Natural killer cell (primary cell): Measurements from ENCODE around the gene GALNT2. TPM values are rescaled to one million over a fixed set of nuclear protein-coding genes. Genes with fewer than 3 reads are reported as not detected.

Experiments used
- ATAC-seq, 3 donors: fragments of 150-1000 bp in 2 of 3; fragments of 200-7000 bp in 1 of 3; cut with Tn5 transposase; 1 replicate in 1 of 3; 2 replicates in 2 of 3; pipeline ENCODE4 v1.10.0; 2021; ENCODE audit warnings: mild to moderate bottlenecking in 2 of 3, moderate library complexity in 2 of 3
- DNase-seq, 2 donors: peaks; one replicate each; pipeline versions ENCODE4 v3.0.0 to v3.0.0-alpha.2; 2013 to 2021; ENCODE audit warnings: mixed read lengths in 1 of 2
- H3K27ac ChIP-seq: one replicate; pipeline ENCODE4 v1.5.1; 2013; ENCODE audit warnings: mild to moderate bottlenecking, low read length
- H3K27me3 ChIP-seq: one replicate; pipeline ENCODE4 v1.6.1; 2013; ENCODE audit warnings: low read length; ENCODE audit not compliant: control insufficient read depth, insufficient read depth
- H3K36me3 ChIP-seq: one replicate; pipeline ENCODE4 v1.6.1; 2013; ENCODE audit warnings: low read length; ENCODE audit not compliant: control insufficient read depth, insufficient read depth
- H3K4me1 ChIP-seq: one replicate; pipeline ENCODE4 v1.6.1; 2013; ENCODE audit warnings: low read length; ENCODE audit not compliant: control insufficient read depth, insufficient read depth
- H3K4me3 ChIP-seq: one replicate; pipeline ENCODE4 v1.5.1; 2013; ENCODE audit warnings: low read length
- H3K9me3 ChIP-seq: one replicate; pipeline ENCODE4 v1.6.1; 2013; ENCODE audit warnings: low read length; ENCODE audit not compliant: control insufficient read depth, insufficient read depth
- H3K27ac Mint-ChIP-seq, 2 donors: one replicate each; pipeline ENCODE4 v1.8.0; 2022; ENCODE audit warnings: mild to moderate bottlenecking in 2 of 2, mixed read lengths in 2 of 2, moderate library complexity in 1 of 2
- H3K27me3 Mint-ChIP-seq, 2 donors: one replicate each; pipeline ENCODE4 v1.8.0; 2022; ENCODE audit warnings: low read depth in 2 of 2, mixed read lengths in 2 of 2
- H3K36me3 Mint-ChIP-seq: one replicate; pipeline ENCODE4 v1.8.0; 2022; ENCODE audit warnings: mixed read lengths
- H3K4me1 Mint-ChIP-seq, 2 donors: one replicate each; pipeline ENCODE4 v1.8.0; 2022; ENCODE audit warnings: mixed read lengths in 2 of 2
- H3K4me3 Mint-ChIP-seq: one replicate; pipeline ENCODE4 v1.8.0; 2022; ENCODE audit warnings: mild to moderate bottlenecking, moderate library complexity, mixed read lengths
- H3K9me3 Mint-ChIP-seq, 2 donors: one replicate each; pipeline ENCODE4 v1.8.0; 2022; ENCODE audit warnings: mixed read lengths in 2 of 2
- CTCF ChIP-seq: fragments of 200-600 bp; IDR thresholded peaks from one replicate; pipeline ENCODE4 v1.8.0; 2022; ENCODE audit warnings: antibody characterized with exemption
- WGBS: methylation state at CpG from one replicate; pipeline ENCODE4 v1.1.7; 2013; ENCODE audit warnings: missing lambda C conversion rate; ENCODE audit not compliant: insufficient coverage; 5-methylcytosine and 5-hydroxymethylcytosine counted together
- intact Hi-C: fragments of 100-400 bp; cut with micrococcal nuclease; formaldehyde crosslinking; loops from one replicate; pipeline ENCODE4 v1.14.2; 2022
- total RNA-seq, 4 donors: library from RNA; stranded (reverse); fragments of 120-200 nt in 1 of 4; gene quantifications; one replicate each; pipeline versions ENCODE4 v1.2.3 to v1.2.4, GENCODE V29; 2013 to 2022

Gene GALNT2
- total RNA-seq, 3 donors from 2014 or later (not counting 1 experiment from before 2014, with no cell fraction given): 31.2 to 53.6 (median 47.3) TPM

DNA sequence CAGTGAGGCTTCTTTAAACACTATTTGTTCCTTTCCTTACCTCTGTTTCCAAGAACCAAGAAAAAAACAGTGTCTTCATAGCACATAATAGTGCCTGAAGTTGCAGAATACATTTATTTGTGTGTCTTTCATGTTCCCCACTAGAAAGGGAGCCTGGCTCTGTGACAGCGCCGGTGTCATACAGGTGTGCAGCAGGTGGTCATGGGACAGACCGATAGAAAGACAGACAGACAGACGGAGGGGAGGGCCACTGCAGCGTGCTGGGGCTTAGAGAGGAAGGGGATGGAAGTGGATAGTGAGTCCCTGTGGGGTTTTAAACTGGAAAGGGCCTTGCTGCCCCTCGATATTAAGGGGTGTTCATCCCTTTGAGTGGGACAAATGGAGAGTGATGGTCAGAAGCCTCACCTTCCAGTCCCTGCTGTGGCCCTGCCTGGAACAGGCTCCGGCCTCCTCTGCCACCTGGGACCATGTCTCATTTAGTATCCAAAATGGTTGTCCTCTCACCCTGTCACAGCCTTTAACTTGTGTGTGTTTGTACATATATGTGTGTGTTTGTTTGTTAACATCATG is 206.2 kb downstream of the GALNT2 start:
- WGBS: 84% methylated on average over 6 of the region's 7 CpGs
- Histone ChIP-seq H3K9me3 (no peaks in the 10 kb centered on the region), H3K4me3 (no peak overlapping the region), H3K36me3 (peaks cover 10% of the 10 kb centered on the region), H3K27me3 (no peaks in the 10 kb centered on the region), H3K4me1 (peaks cover 21% of the 10 kb centered on the region), H3K27ac (no peak overlapping the region)
- Mint-ChIP-seq H3K9me3 (no peaks in the 10 kb centered on the region), H3K27ac (peak overlapping the region; percentile 65), H3K4me3 (no peak overlapping the region), H3K27me3 (no peaks in the 10 kb centered on the region), H3K36me3 (no peaks in the 10 kb centered on the region), H3K4me1 (peaks cover 31 to 35% of the 10 kb centered on the region in 2 donors)
- DNase-seq: no peak
- TF ChIP-seq CTCF: no peak
- intact Hi-C loops: no loop called here
- ATAC-seq: no peak

DNA sequence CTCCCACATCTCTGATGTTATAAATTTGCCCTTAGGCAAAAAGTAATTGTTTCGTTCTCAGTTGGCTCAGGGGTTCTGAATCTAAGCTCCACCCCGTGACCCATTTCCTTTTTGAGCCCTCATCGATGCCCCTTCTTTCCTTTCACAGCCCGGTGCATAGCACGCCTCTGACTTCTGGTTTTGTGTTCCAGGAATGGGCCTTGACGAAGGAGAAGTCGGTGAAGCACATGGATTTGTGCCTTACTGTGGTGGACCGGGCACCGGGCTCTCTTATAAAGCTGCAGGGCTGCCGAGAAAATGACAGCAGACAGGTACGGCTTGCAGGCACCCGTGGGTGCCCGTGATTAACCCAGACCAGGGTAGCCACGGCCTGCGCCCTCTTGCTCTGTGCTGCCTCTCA is 207.2 kb downstream of the GALNT2 start:
- intact Hi-C loops: no loop called here
- H3K4me1 ChIP-seq: peaks cover 21% of the 10 kb centered on the region
- no peak for DNase-seq

DNA sequence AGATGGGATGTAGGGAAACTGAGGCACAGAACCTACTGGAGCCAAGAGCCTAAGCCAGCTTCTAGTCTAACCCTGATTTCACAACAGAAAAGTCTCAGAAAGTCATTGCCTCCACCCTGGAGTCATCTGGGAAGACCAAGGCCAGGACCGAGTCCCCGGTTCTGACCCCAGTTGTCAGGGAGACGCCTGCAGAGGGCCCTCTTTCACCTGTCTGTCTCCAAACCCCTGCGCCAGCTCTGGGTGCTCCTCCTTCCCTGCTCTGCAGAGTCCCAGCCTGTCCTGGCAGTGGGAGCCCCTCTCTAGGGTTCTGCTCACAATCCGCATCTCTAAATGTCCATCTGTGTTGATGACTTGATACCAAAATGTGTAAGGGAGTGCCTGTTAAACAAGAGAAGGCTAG is 209.4 kb downstream of the GALNT2 start:
- Mint-ChIP-seq H3K4me3 (no peak overlapping the region), H3K27me3 (no peaks in the 10 kb centered on the region), H3K27ac (peak overlapping the region in 1 of 2 donors; percentile 46), H3K4me1 (peaks cover 18 to 22% of the 10 kb centered on the region in 2 donors), H3K36me3 (no peaks in the 10 kb centered on the region), H3K9me3 (no peaks in the 10 kb centered on the region)
- Histone ChIP-seq H3K27me3 (no peaks in the 10 kb centered on the region), H3K36me3 (peaks cover 22% of the 10 kb centered on the region), H3K4me1 (peaks cover under 1% of the 10 kb centered on the region), H3K4me3 (no peak overlapping the region), H3K27ac (no peak overlapping the region), H3K9me3 (no peaks in the 10 kb centered on the region)
- DNase-seq: no peak
- no peak for ATAC-seq
- no peak for TF ChIP-seq CTCF
- 96% methylated on average over 5 of the region's 5 CpGs for WGBS
- intact Hi-C loops: no loop called here

More for the DNA sequence above, 207.2 kb downstream of the GALNT2 start:
- Mint-ChIP-seq H3K4me3 (peak overlapping the region; percentile 72), H3K27ac (peak overlapping the region; percentile 65 to 79), H3K4me1 (peaks cover 31 to 35% of the 10 kb centered on the region in 2 donors), H3K36me3 (no peaks in the 10 kb centered on the region), H3K27me3 (no peaks in the 10 kb centered on the region), H3K9me3 (no peaks in the 10 kb centered on the region)
- peak in 2 of 3 donors; percentile 40 to 57 for ATAC-seq
- H3K27ac ChIP-seq: no peak overlapping the region
- 38% methylated on average over 15 of the region's 15 CpGs for WGBS
- no peak overlapping the region for H3K4me3 ChIP-seq
- H3K27me3 ChIP-seq: no peaks in the 10 kb centered on the region
- TF ChIP-seq CTCF: no peak
- peaks cover 15% of the 10 kb centered on the region for H3K36me3 ChIP-seq
- no peaks in the 10 kb centered on the region for H3K9me3 ChIP-seq
